ENCODE measurements around the gene FCHSD1. TPM values are rescaled to one million over a fixed set of nuclear protein-coding genes. Genes with fewer than 3 reads are reported as not detected.

The FCHSD1 gene
- total RNA-seq, 4 donors from 2014 or later: 10.7 to 53.4 (median 34.5) TPM

DNA sequence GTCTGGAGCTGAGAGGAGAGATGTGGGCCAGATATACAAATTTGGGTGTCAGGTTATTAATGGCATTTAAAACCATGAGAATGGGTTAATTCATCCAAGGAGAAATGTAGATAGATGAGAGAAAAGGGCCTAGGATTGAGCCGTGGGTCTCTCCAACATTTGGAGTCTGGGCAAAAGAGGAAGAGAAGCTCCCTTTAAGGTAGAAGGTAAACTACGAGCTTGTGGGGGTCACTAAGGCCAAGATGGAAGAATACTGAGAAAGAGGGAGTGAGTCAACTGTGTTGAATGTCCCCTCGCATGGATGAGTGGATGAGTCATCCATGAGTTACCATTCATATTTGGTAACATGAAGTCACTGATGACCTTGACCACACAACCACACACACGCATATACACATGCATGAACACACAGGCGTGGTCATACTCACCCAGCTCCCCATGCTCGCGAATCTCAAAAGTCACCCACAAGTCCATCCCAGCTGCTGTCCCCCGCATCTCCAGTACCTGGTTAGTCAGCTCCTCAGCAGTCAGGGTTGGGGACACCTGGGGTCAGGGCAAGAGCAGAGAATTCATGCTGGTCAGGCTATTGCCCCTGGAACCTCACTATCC is 6.8 kb upstream of the FCHSD1 start:
- Histone ChIP-seq H3K36me3 (peaks cover 0 to 49% (median 0%) of the 10 kb centered on the region in 3 donors), H3K27me3 (no peaks in the 10 kb centered on the region), H3K4me1 (no peaks in the 10 kb centered on the region), H3K9me3 (no peaks in the 10 kb centered on the region), H3K4me3 (no peak overlapping the region), H3K27ac (no peak overlapping the region)
- no peak for DNase-seq (ENCODE audit: low spot score in 2 of 2)
- WGBS, 2 donors: 70 to 83% methylated on average over 8 of the region's 8 CpGs
- TF ChIP-seq POLR2A (IDR thresholded peaks at IDR 0.05) (no peak), EP300 (IDR thresholded peaks at IDR 0.05) (no peak)
- TF ChIP-seq, protein P1, sequence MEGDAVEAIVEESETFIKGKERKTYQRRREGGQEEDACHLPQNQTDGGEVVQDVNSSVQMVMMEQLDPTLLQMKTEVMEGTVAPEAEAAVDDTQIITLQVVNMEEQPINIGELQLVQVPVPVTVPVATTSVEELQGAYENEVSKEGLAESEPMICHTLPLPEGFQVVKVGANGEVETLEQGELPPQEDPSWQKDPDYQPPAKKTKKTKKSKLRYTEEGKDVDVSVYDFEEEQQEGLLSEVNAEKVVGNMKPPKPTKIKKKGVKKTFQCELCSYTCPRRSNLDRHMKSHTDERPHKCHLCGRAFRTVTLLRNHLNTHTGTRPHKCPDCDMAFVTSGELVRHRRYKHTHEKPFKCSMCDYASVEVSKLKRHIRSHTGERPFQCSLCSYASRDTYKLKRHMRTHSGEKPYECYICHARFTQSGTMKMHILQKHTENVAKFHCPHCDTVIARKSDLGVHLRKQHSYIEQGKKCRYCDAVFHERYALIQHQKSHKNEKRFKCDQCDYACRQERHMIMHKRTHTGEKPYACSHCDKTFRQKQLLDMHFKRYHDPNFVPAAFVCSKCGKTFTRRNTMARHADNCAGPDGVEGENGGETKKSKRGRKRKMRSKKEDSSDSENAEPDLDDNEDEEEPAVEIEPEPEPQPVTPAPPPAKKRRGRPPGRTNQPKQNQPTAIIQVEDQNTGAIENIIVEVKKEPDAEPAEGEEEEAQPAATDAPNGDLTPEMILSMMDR (IDR thresholded peaks at IDR 0.05): no peak

DNA sequence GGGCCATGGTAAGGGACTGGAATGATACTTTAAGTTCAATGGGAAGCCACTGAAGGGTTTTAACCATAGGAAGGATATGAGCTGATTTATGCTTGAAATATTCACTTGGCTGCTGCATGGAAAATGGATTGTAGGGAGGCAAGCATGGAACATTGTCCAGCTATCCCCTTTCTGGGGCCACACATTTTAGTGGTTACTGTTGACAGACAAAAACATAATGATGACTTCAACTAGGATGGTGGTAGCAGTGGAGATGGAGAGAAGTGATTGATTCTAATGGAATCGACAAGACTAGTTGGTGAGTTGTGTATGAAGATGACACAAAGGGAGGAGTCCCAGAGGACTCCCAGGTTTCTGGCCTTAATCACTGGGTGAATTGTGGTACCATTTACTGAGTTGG is 6.2 kb upstream of the FCHSD1 start:
- Histone ChIP-seq H3K9me3 (no peaks in the 10 kb centered on the region), H3K36me3 (peaks cover 0 to 49% (median 0%) of the 10 kb centered on the region in 3 donors), H3K27me3 (no peaks in the 10 kb centered on the region), H3K4me3 (no peak overlapping the region), H3K27ac (no peak overlapping the region), H3K4me1 (no peaks in the 10 kb centered on the region)
- DNase-seq (ENCODE audit: low spot score in 2 of 2): no peak
- no peak for TF ChIP-seq EP300 (IDR thresholded peaks at IDR 0.05)
- TF ChIP-seq, protein P1 (IDR thresholded peaks at IDR 0.05): no peak
- no peak for TF ChIP-seq POLR2A (IDR thresholded peaks at IDR 0.05)
- 91 to 97% methylated on average over 1 of the region's 1 CpG for WGBS, 2 donors

DNA sequence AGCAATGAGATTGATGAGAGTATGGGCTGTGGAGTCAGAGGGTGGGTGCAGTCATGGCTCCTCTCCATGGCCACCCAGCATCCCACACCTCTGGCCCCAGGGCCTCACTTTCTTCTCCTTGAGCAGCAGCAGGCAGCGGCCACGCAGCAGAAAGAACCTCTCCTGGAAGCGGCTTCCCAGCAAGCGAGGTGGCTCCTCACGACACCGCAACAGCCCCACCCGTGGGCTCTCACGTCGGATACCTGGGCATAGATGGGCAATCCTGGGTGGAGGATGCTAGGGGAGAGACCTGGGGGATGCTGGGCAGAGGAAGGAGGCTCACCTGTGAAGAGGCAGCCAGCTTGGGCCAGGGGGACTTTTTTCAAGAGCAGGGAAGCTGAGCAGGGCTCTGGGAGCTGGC is 5.2 kb upstream of the FCHSD1 start:
- Histone ChIP-seq H3K27me3 (no peaks in the 10 kb centered on the region), H3K9me3 (no peaks in the 10 kb centered on the region), H3K4me3 (no peak overlapping the region), H3K27ac (no peak overlapping the region), H3K4me1 (peaks cover 0 to 6% (median 2%) of the 10 kb centered on the region in 4 donors), H3K36me3 (peaks cover 0 to 41% (median 0%) of the 10 kb centered on the region in 3 donors)
- 89 to 96% methylated on average over 9 of the region's 9 CpGs for WGBS, 2 donors
- no peak for TF ChIP-seq EP300 (IDR thresholded peaks at IDR 0.05)
- TF ChIP-seq, protein P1 (IDR thresholded peaks at IDR 0.05): no peak
- no peak for TF ChIP-seq POLR2A (IDR thresholded peaks at IDR 0.05)
- DNase-seq (ENCODE audit: low spot score in 2 of 2): no peak

DNA sequence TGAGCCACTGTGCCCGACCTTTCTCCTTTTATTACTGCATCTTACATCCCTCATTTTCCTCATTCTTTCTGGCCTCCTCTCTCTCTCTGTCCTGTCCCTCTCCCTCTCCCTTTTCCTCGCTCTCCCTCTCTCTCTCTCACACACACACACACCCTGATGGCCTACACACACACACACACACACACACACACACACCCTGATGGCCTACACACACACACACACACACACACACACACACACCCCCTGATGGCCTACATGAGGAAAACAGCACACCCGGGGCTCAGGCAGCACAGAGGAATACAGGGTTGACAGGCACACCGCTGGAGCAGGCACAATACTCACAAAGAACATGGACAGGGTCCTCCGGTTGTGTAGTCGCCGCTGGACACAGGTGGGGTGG is 3.8 kb upstream of the FCHSD1 start:
- no peak overlapping the region for H3K27ac ChIP-seq
- H3K36me3 ChIP-seq: peaks cover 0 to 39% (median 0%) of the 10 kb centered on the region in 3 donors
- H3K4me3 ChIP-seq: no peak overlapping the region
- 82 to 87% methylated on average over 7 of the region's 7 CpGs for WGBS, 2 donors
- no peaks in the 10 kb centered on the region for H3K27me3 ChIP-seq
- H3K4me1 ChIP-seq: peaks cover 0 to 18% (median 8%) of the 10 kb centered on the region in 4 donors
- no peak for DNase-seq (ENCODE audit: low spot score in 2 of 2)
- TF ChIP-seq, protein P1 (IDR thresholded peaks at IDR 0.05): no peak
- TF ChIP-seq POLR2A (IDR thresholded peaks at IDR 0.05): no peak
- no peak for TF ChIP-seq EP300 (IDR thresholded peaks at IDR 0.05)
- no peaks in the 10 kb centered on the region for H3K9me3 ChIP-seq

DNA sequence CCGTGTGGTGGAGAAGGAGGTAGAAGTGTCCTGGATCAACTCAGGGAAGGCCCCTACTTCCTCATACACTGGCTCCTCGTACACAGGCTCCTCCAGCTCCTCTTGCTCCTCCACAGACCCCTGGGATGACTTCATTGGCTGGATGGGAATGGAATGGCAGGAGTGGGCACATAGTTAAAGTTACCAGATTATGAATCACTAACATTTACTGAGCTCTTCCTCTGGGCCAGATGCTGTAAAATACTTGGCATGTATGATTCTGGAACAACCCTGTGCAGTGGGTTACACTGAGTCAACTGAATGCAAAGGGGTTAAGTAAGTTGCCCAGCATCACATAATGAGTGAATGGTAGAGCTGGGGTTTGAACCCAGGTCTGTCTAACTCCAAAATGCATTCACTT is 3.1 kb upstream of the FCHSD1 start:
- H3K9me3 ChIP-seq: no peaks in the 10 kb centered on the region
- WGBS, 2 donors: 75 to 78% methylated on average over 2 of the region's 2 CpGs
- TF ChIP-seq POLR2A (IDR thresholded peaks at IDR 0.05): no peak
- TF ChIP-seq, protein P1 (IDR thresholded peaks at IDR 0.05): no peak
- TF ChIP-seq EP300 (IDR thresholded peaks at IDR 0.05): no peak

More for the DNA sequence above, 3.1 kb upstream of the FCHSD1 start:
- Histone ChIP-seq H3K27ac (no peak overlapping the region), H3K4me1 (peaks cover 0 to 21% (median 9%) of the 10 kb centered on the region in 4 donors), H3K36me3 (peaks cover 0 to 32% (median 0%) of the 10 kb centered on the region in 3 donors), H3K27me3 (no peaks in the 10 kb centered on the region), H3K4me3 (no peak overlapping the region)
- no peak for DNase-seq (ENCODE audit: low spot score in 2 of 2)
